ENCODE data around the gene MYRIP.
A peak's percentile ranks its signal among the peaks of the same experiment; 100 is the strongest.
"Not testable (repeated sequence)": the region's sequence is repeated elsewhere in the genome, so short reads cannot be mapped to it uniquely, and the experiment has no call there.

The MYRIP gene

GRCh38 chr3:39809181-39809994, at the start of gene MYRIP:
Gene MYRIP, plus strand, starts transcription at chr3:39809609. Its CDS starts 91,208 bp downstream, at chr3:39900817.
- peak; percentile 85 for DNase-seq (ENCODE audit: low spot score)

- DNase-seq (ENCODE audit: low spot score) = no peak
Observed at GRCh38 chr3:39760325-39760724, 49.1 kb upstream of the MYRIP start.

- no peak for DNase-seq (ENCODE audit: low spot score)
Observed at GRCh38 chr3:39762537-39763070, 46.8 kb upstream of the MYRIP start.

GRCh38 chr3:39763390-39763789, 46.0 kb upstream of the MYRIP start:
- no peak for DNase-seq (ENCODE audit: low spot score)

DNA sequence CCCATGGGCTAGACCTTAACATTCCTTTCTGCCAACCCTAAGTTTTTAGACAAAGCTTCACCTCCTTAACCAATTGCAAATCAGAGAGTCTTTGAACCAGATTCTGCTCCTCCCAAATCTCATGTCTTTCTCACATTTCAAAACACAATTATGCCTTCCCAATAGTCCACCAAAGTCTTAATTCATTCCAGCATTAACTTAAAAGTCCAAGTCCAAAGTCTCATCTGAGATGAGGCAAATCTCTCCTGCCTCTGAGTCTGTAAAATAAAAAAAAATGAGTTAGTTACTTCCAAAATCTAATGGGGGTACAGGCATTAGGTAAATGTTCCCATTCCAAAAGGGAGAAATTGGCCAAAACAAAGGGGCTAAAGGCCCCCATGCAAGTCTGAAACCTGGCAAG, 43.8 kb upstream of the MYRIP start:
- DNase-seq (ENCODE audit: low spot score) = no peak

DNA sequence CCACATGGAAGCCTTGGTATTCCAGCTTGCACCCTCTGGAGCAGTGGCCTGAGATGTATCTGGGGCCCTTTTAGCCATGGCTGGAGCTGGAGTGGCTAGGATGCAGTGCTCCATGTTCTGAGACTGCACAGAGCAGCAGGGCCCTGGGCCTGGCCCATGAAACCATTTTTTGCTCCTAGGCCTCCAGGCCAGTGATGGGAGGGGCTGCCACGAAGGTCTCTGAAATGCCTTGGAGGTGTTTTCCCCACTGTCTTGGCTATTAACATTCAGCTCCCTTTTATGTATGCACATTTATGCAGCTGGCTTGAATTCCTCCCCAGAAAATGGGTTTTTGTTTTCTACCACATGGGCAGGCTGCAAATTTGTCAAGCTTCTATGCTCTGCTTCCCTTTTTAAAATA, 43.0 kb upstream of the MYRIP start:
- no peak for DNase-seq (ENCODE audit: low spot score)

DNA sequence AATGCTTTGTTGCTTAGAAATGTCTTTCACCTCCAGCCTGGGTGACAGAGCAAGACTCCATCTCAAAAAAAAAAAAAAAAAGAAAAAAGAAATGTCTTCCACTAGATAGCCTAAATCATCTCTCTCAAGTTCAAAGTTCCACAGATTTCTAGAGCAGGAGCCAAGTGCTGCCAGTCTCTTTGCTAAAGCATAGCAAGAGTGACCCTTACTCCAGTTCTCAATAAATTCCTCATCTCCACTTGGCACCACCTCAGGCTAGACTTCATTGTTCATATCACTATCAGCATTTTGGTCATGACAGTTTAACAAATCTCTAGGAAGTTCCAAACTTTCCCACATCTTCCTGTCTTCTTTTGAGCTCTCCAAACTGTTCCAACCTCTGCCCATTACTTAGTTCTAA, 42.5 kb upstream of the MYRIP start:
- DNase-seq (ENCODE audit: low spot score) = not testable (repeated sequence)

DNA sequence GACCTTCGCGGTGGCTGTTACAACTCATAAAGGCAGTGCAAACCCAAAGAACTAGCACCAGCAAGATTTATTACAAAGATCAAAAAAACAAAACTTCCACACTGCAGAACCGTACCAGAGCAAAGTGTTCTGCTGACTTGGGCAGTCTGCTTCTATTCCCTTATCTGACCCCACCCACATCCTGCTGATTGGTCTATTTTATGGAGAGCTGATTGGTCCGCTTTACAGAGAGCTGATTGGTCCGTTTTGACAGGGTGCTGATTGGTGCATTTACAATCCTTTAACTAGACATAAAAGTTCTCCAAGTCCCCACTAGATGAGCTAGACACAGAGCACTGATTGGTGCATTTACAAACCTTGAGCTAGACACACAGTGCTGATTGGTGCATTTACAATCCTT, 31.2 kb upstream of the MYRIP start:
- not testable (repeated sequence) for DNase-seq (ENCODE audit: low spot score)

GRCh38 chr3:39779511-39780230, 29.7 kb upstream of the MYRIP start:
- DNase-seq (ENCODE audit: low spot score) = no peak

GRCh38 chr3:39780352-39780751, 29.1 kb upstream of the MYRIP start:
- DNase-seq (ENCODE audit: low spot score) = no peak

DNA sequence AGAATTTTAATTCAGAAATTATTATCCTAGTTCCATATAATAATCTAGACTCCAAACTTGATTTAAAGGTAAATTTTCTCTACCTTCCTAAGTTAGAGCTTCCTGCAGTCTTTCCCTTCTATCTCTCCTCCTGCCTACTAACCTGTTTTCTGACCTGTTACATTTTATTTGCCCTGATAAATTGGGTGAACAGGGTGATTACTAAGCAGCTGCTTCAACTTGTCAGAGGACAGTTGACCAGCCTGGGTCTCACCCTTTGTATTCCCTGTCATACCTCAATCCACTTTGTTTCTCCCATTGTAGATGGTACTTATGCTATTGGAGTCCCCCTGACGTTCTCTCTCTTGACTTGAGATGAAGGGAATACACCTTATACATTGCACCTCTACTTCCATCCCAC, 28.4 kb upstream of the MYRIP start:
- no peak for DNase-seq (ENCODE audit: low spot score)

- no peak for DNase-seq (ENCODE audit: low spot score)
Observed at GRCh38 chr3:39781632-39782031, 27.8 kb upstream of the MYRIP start.

DNA sequence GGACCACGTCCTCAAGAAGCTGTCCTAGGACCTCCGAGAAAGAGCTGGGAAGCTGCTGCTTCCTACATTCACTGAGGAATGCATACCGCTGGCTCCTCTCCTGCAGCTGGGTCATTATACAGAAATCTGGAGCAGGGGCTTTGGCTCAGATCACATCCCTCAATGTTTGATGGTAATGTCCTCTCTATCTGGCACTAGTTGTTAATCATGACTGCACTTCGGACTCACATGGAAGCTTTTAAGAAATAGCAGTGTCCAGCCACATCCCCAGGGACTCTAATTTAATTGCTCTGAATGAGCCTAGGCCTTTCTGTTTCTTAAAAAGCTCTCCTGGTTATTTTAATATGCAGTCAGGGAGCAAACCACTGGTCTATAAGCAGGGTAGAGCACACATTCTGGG, 25.7 kb upstream of the MYRIP start:
- DNase-seq (ENCODE audit: low spot score) = no peak

- no peak for DNase-seq (ENCODE audit: low spot score)
Observed at GRCh38 chr3:39784922-39785321, 24.5 kb upstream of the MYRIP start.

- DNase-seq (ENCODE audit: low spot score) = no peak
Observed at GRCh38 chr3:39788128-39788883, 21.1 kb upstream of the MYRIP start.

GRCh38 chr3:39791603-39792002, 17.8 kb upstream of the MYRIP start:
- DNase-seq (ENCODE audit: low spot score) = no peak

DNA sequence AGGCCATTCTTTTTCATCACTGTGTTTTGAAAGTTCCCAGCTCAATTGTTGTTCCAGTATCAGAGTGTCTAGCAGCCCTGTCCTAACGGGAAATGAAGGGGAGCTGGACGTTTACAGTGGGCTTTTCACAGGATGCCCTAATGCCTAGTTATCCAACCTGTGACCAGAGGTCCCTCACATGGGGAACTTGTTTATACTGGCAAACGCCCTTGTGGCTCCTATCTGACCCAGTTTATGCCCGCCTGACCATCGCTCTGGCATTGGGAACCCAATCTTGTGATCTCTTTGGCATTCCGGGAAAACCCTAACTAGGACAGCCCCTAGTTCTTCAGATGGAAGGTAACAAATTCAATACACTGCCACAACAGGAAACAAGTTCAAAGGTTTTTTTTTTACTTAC, 14.5 kb upstream of the MYRIP start:
- no peak for DNase-seq (ENCODE audit: low spot score)

DNA sequence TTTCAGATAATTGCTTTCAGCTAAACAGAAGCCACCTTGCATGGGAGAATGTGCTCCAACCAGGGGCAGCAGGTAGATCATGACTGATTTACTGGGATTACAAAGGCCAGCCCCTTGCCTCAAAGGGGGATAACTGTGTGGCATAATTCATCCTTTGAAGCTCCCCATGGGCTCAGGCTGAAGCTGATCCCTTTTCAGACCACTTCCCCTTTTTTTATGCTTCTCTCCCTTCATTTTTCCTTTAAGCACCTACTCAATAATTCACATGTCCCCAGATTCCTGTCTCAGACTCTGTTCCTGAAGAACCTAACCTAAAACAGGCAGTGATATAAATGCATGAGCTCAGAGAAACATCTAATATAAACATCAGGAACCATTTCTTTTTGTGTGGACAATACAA, 8.2 kb upstream of the MYRIP start:
- DNase-seq (ENCODE audit: low spot score) = no peak

DNA sequence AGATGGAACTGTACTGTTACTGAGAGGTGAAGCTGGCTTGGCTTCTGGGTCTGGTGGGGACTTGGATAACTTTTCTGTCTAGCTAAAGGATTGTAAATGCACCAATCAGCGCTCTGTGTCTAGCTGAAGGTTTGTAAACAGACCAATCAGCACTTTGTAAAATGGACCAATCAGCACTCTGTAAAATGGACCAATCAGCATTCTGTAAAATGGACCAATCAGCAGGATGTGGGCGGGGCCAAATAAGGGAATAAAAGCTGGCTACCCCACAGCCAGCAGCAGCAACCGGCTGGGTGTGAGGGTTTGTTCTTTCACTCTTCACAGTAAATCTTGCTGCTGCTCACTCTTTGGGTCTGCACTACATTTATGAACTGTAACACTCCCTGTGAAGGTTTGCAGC, 6.9 kb upstream of the MYRIP start:
- DNase-seq (ENCODE audit: low spot score) = not testable (repeated sequence)

DNA sequence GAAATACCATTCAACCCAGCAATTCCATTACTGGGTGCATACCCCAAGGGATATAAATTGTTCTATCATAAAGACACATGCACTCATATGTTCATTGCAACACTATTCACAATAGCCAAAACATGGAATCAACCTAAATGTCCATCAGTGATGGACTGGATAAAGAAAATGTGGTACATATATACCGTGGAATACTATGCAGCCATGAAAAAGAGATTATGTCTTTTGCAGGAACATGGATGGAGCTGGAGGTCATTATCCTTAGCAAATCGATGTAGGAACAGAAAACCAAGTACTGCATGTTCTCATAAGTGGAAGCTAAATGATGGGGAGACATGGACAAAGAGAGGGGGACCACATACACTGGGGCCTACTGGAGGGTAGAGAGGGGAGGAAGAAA, 5.5 kb upstream of the MYRIP start:
- no peak for DNase-seq (ENCODE audit: low spot score)

- DNase-seq (ENCODE audit: low spot score) = no peak
Observed at GRCh38 chr3:39804951-39805350, 4.5 kb upstream of the MYRIP start.

- no peak for DNase-seq (ENCODE audit: low spot score)
Observed at GRCh38 chr3:39805650-39806049, 3.8 kb upstream of the MYRIP start.

DNA sequence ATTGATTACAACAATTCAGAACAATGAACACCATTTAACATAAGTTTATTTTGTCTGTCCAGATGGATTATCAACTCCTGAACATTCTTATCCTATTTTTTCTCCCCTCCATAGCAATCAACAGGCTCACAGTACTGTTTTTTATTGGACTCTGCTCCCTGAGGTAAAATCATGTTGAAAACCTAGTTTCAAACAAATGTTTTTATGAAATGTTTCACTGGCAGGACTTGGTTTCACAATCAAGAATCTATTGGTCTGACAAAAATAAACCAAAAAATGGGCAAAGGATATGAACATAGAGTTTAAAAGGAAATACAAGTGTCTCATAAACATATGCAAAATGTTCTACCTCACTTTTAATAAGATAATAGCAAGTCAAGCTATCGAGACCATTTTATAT, 2.6 kb upstream of the MYRIP start:
- no peak for DNase-seq (ENCODE audit: low spot score)

Data from ecto neural progenitor cell (in vitro differentiated cells).